Measurements from ENCODE around the gene RALGAPA2.
"Not testable (repeated sequence)": the region's sequence is repeated elsewhere in the genome, so short reads cannot be mapped to it uniquely, and the experiment has no call there.

RALGAPA2 gene

GRCh38 chr20:20362774-20363433 lies 349.5 kb downstream of the RALGAPA2 start:
- no peak for DNase-seq

- peak; percentile 53 for DNase-seq
Measured at GRCh38 chr20:20360464-20360863, 352.0 kb downstream of the RALGAPA2 start.

- no peak for DNase-seq
Measured at GRCh38 chr20:20359628-20360027, 352.8 kb downstream of the RALGAPA2 start.

- no peak for DNase-seq
Measured at GRCh38 chr20:20358801-20359200, 353.6 kb downstream of the RALGAPA2 start.

GRCh38 chr20:20355503-20355902 lies 356.9 kb downstream of the RALGAPA2 start:
- not testable (repeated sequence) for DNase-seq

- no peak for DNase-seq
Measured at GRCh38 chr20:20353576-20353975, 358.9 kb downstream of the RALGAPA2 start.

GRCh38 chr20:20344476-20344875 lies 368.0 kb downstream of the RALGAPA2 start:
- no peak for DNase-seq

- DNase-seq: no peak
Measured at GRCh38 chr20:20343932-20344331, 368.5 kb downstream of the RALGAPA2 start.

Measured in HCEC 1CT (cell line).